ENCODE measurements around the gene RAMP1. TPM values are rescaled to one million over a fixed set of nuclear protein-coding genes. Genes with fewer than 3 reads are reported as not detected.
"Not testable (repeated sequence)": the region's sequence is repeated elsewhere in the genome, so short reads cannot be mapped to it uniquely, and the experiment has no call there.

RAMP1 gene
- total RNA-seq, 1 donor from 2014 or later: 2.1 TPM

- no peak overlapping the region for H3K4me3 ChIP-seq (ENCODE audit: low read depth, low read length)
- no peaks in the 10 kb centered on the region for H3K27me3 ChIP-seq (ENCODE audit: control insufficient read depth, insufficient read depth, low read length)
- no peak for DNase-seq (ENCODE audit: low read depth)
- H3K36me3 ChIP-seq (ENCODE audit: control insufficient read depth, insufficient read depth, low read length): no peaks in the 10 kb centered on the region
- no peak for FAIRE-seq
- TF ChIP-seq, protein P1, sequence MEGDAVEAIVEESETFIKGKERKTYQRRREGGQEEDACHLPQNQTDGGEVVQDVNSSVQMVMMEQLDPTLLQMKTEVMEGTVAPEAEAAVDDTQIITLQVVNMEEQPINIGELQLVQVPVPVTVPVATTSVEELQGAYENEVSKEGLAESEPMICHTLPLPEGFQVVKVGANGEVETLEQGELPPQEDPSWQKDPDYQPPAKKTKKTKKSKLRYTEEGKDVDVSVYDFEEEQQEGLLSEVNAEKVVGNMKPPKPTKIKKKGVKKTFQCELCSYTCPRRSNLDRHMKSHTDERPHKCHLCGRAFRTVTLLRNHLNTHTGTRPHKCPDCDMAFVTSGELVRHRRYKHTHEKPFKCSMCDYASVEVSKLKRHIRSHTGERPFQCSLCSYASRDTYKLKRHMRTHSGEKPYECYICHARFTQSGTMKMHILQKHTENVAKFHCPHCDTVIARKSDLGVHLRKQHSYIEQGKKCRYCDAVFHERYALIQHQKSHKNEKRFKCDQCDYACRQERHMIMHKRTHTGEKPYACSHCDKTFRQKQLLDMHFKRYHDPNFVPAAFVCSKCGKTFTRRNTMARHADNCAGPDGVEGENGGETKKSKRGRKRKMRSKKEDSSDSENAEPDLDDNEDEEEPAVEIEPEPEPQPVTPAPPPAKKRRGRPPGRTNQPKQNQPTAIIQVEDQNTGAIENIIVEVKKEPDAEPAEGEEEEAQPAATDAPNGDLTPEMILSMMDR (IDR thresholded peaks at IDR 0.05; ENCODE audit: insufficient read depth, low read length, severe bottlenecking): no peak
These were observed 81.8 kb downstream of the RAMP1 start for GRCh38 chr2:237941239-237941638.

DNA sequence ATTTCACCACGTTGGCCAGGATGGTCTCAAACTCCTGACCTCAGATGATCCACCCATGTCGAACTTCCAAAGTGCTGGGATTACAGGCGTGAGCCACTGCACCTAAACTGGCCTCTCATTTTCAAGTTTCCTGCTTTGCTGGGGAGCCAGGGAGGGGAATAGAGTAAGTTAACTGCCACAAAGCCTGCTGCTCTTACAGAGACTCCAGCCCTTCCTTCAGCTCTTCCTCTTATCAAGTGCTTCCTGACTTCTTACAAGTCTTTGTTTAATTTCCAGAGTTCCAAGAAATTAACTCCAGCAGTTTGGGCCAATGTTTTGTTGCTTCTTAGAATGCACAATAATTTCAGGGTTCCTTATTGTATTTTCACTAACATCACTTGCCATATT, 83.1 kb downstream of the RAMP1 start:
- TF ChIP-seq, protein P1 (IDR thresholded peaks at IDR 0.05; ENCODE audit: insufficient read depth, low read length, severe bottlenecking): no peak
- no peaks in the 10 kb centered on the region for H3K36me3 ChIP-seq (ENCODE audit: control insufficient read depth, insufficient read depth, low read length)
- H3K4me3 ChIP-seq (ENCODE audit: low read depth, low read length): no peak overlapping the region
- FAIRE-seq (no peak), DNase-seq (ENCODE audit: low read depth) (no peak)
- no peaks in the 10 kb centered on the region for H3K27me3 ChIP-seq (ENCODE audit: control insufficient read depth, insufficient read depth, low read length)

GRCh38 chr2:237943395-237944094, 84.1 kb downstream of the RAMP1 start:
- TF ChIP-seq, protein P1 (IDR thresholded peaks at IDR 0.05; ENCODE audit: insufficient read depth, low read length, severe bottlenecking): no peak
- Histone ChIP-seq H3K4me3 (ENCODE audit: low read depth, low read length) (no peak overlapping the region), H3K36me3 (ENCODE audit: control insufficient read depth, insufficient read depth, low read length) (no peaks in the 10 kb centered on the region), H3K27me3 (ENCODE audit: control insufficient read depth, insufficient read depth, low read length) (no peaks in the 10 kb centered on the region)
- DNase-seq (ENCODE audit: low read depth) (no peak), FAIRE-seq (no peak)

DNA sequence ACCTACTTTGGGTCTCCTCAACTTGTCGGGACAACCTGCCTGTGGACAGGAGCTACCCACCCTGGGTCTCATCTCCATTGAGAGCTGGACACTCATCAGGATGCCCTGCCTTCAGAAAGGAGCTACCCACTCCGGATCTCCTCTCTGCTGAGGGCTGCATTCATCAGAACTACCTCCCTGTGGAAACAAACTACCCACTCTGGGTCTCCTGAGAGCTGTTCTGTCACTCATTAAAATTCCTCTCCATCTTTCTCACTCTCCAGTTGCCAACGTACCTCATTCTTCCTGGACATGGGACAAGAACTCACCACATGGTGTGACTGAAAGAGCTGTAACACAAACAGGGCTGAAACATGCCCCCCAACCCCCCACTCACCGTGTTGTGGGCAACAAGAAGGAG, 84.9 kb downstream of the RAMP1 start:
- DNase-seq (ENCODE audit: low read depth) (no peak), FAIRE-seq (no peak)
- H3K4me3 ChIP-seq (ENCODE audit: low read depth, low read length): no peak overlapping the region
- H3K27me3 ChIP-seq (ENCODE audit: control insufficient read depth, insufficient read depth, low read length): no peaks in the 10 kb centered on the region
- H3K36me3 ChIP-seq (ENCODE audit: control insufficient read depth, insufficient read depth, low read length): no peaks in the 10 kb centered on the region
- TF ChIP-seq, protein P1 (IDR thresholded peaks at IDR 0.05; ENCODE audit: insufficient read depth, low read length, severe bottlenecking): no peak

DNA sequence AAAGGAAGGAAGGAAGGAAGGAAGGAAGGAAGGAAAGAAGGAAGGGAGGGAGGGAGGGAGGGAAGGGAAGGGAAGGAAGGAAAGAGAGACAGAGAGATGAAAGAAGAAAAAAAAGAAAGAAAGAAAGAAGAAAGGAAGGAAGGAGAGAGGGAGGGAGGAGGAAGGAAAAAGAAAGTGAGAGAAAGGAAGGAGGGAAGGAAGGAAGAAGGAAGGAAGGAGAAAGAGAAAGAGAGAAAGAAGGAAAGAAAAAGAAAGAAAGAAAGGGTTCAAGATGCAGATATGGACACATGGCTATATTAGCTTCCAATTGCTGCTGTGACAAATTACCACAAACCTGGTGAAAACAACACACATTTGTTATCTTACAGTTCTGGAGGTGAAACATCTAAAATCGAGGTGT, 87.0 kb downstream of the RAMP1 start:
- TF ChIP-seq, protein P1 (IDR thresholded peaks at IDR 0.05; ENCODE audit: insufficient read depth, low read length, severe bottlenecking): no peak
- Histone ChIP-seq H3K4me3 (ENCODE audit: low read depth, low read length) (no peak overlapping the region), H3K27me3 (ENCODE audit: control insufficient read depth, insufficient read depth, low read length) (no peaks in the 10 kb centered on the region), H3K36me3 (ENCODE audit: control insufficient read depth, insufficient read depth, low read length) (no peaks in the 10 kb centered on the region)
- no peak for DNase-seq (ENCODE audit: low read depth)
- no peak for FAIRE-seq

DNA sequence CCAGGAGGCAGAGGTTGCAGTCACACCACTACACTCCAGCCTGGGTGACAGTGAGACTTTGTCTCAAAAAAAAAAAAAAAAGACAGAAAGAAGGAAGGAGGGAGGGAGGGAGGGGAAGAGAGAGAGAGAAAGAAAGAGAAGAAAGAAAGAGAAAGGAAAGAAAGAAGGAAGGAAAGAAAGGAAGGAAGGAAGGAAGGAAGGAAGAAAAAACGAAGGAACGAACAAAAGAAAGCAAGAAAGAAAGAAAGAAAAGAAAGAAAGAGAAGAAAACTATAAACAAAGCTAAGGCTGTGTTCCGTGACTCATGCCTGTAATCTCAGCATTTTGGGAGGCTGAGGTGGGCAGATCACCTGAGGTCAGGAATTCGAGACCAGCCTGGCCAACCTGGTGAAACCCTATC, 91.9 kb downstream of the RAMP1 start:
- FAIRE-seq; H3K27me3 ChIP-seq (ENCODE audit: control insufficient read depth, insufficient read depth, low read length): not testable (repeated sequence)

More for the DNA sequence above, 91.9 kb downstream of the RAMP1 start:
- not testable (repeated sequence) for DNase-seq (ENCODE audit: low read depth); H3K4me3 ChIP-seq (ENCODE audit: low read depth, low read length); H3K36me3 ChIP-seq (ENCODE audit: control insufficient read depth, insufficient read depth, low read length)
